WTC11 (cell line): ENCODE data around the gene PRKCZ. TPM values are rescaled to one million over a fixed set of nuclear protein-coding genes. Genes with fewer than 3 reads are reported as not detected.
A peak's percentile ranks its signal among the peaks of the same experiment; 100 is the strongest.

Source experiments
- ATAC-seq: fragments of 200-7000 bp; cut with Tn5 transposase; 2 replicates; pipeline ENCODE4 v1.10.0; 2021; ENCODE audit warnings: mild to moderate bottlenecking, moderate library complexity
- CTCF ChIA-PET: fragments of 300-600 bp; sonication (Branson Sonifier 250); formaldehyde crosslinking; loops from one replicate; lab custom pipeline; 2021; ENCODE audit warnings: antibody characterized with exemption; lab: Charles Lee
- POLR2A ChIA-PET: fragments of 350-600 bp; sonication (Branson Sonifier 250); formaldehyde crosslinking; loops from one replicate; lab custom pipeline; 2021; ENCODE audit warnings: antibody characterized with exemption; lab: Charles Lee
- DNase-seq: peaks from one replicate; pipeline ENCODE4 v3.0.0; 2021; ENCODE audit warnings: low spot score
- H3K27ac Mint-ChIP-seq: 2 replicates; pipeline ENCODE4 v1.8.0; 2021; ENCODE audit warnings: mixed read lengths
- H3K27me3 Mint-ChIP-seq: 2 replicates; pipeline ENCODE4 v1.8.0; 2021; ENCODE audit warnings: low read depth, mild to moderate bottlenecking, moderate library complexity, mixed read lengths
- H3K36me3 Mint-ChIP-seq: 2 replicates; pipeline ENCODE4 v1.8.0; 2021; ENCODE audit warnings: mixed read lengths
- H3K4me1 Mint-ChIP-seq: 2 replicates; pipeline ENCODE4 v1.8.0; 2022; ENCODE audit warnings: mixed read lengths
- H3K4me3 Mint-ChIP-seq: 2 replicates; pipeline ENCODE4 v1.8.0; 2021; ENCODE audit warnings: mild to moderate bottlenecking, moderate library complexity, mixed read lengths
- H3K9me3 Mint-ChIP-seq: 2 replicates; pipeline ENCODE4 v1.8.0; 2021; ENCODE audit warnings: mixed read lengths
- ARID4B ChIP-seq: sonication (generic); formaldehyde crosslinking; IDR thresholded peaks from 2 replicates; pipeline ENCODE4 v1.8.0; 2023; ENCODE audit warnings: missing genetic modification reagents, mild to moderate bottlenecking, borderline replicate concordance
- CBFB ChIP-seq: sonication (generic); formaldehyde crosslinking; IDR thresholded peaks from 2 replicates; pipeline ENCODE4 v1.8.1; 2022; ENCODE audit warnings: mild to moderate bottlenecking, low read depth, missing genetic modification reagents
- CDX4 ChIP-seq: fragments of 250-450 bp; sonication (Bioruptor Pico); IDR thresholded peaks from 2 replicates; pipeline ENCODE4 v1.9.0; 2021; ENCODE audit warnings: moderate library complexity, mild to moderate bottlenecking, inconsistent platforms, borderline replicate concordance
- E2F4 ChIP-seq: sonication (generic); formaldehyde crosslinking; IDR thresholded peaks from 2 replicates; pipeline ENCODE4 v1.8.1; 2022; ENCODE audit warnings: low read depth, mild to moderate bottlenecking, moderate library complexity, missing genetic modification reagents, borderline replicate concordance
- ELF4 ChIP-seq: sonication (generic); formaldehyde crosslinking; IDR thresholded peaks from 2 replicates; pipeline ENCODE4 v1.8.1; 2022; ENCODE audit warnings: low read depth, mild to moderate bottlenecking, moderate library complexity, missing genetic modification reagents
- FOXP1 ChIP-seq: sonication (generic); formaldehyde crosslinking; IDR thresholded peaks from 2 replicates; pipeline ENCODE4 v1.8.0; 2022; ENCODE audit warnings: missing genetic modification reagents, mild to moderate bottlenecking, moderate library complexity, borderline replicate concordance
- HMGA2 ChIP-seq: fragments of 250-450 bp; sonication (Bioruptor Pico); IDR thresholded peaks from 2 replicates; pipeline ENCODE4 v1.4.0; 2021; ENCODE audit warnings: mild to moderate bottlenecking, moderate library complexity
- MLX ChIP-seq: sonication (generic); formaldehyde crosslinking; IDR thresholded peaks from 2 replicates; pipeline ENCODE4 v1.8.1; 2023; ENCODE audit warnings: mild to moderate bottlenecking, missing genetic modification reagents, moderate library complexity
- MYBL2 ChIP-seq: sonication (generic); formaldehyde crosslinking; IDR thresholded peaks from 2 replicates; pipeline ENCODE4 v1.8.1; 2023; ENCODE audit warnings: mild to moderate bottlenecking, moderate library complexity, missing genetic modification reagents
- NFE2L1 ChIP-seq: sonication (generic); formaldehyde crosslinking; IDR thresholded peaks from 2 replicates; pipeline ENCODE4 v1.8.1; 2023; ENCODE audit warnings: missing genetic modification reagents
- NR2C2 ChIP-seq: sonication (generic); formaldehyde crosslinking; IDR thresholded peaks from 2 replicates; pipeline ENCODE4 v1.8.0; 2022; ENCODE audit warnings: mild to moderate bottlenecking, missing genetic modification reagents
- NR3C1 ChIP-seq: sonication (generic); formaldehyde crosslinking; conservative IDR thresholded peaks from 2 replicates; pipeline ENCODE4 v1.8.1; 2023; ENCODE audit warnings: low read depth, mild to moderate bottlenecking, missing genetic modification reagents
- PRRX2 ChIP-seq: fragments of 250-450 bp; sonication (Bioruptor Pico); IDR thresholded peaks from 2 replicates; pipeline ENCODE4 v1.8.0; 2021; ENCODE audit warnings: mild to moderate bottlenecking
- RELA ChIP-seq: sonication (generic); formaldehyde crosslinking; IDR thresholded peaks from 2 replicates; pipeline ENCODE4 v1.8.1; 2022; ENCODE audit warnings: missing genetic modification reagents, mild to moderate bottlenecking, borderline replicate concordance
- SMAD3 ChIP-seq: sonication (generic); formaldehyde crosslinking; IDR thresholded peaks from 2 replicates; pipeline ENCODE4 v1.8.0; 2022; ENCODE audit warnings: missing genetic modification reagents, mild to moderate bottlenecking, borderline replicate concordance
- TCF7 ChIP-seq: sonication (generic); formaldehyde crosslinking; IDR thresholded peaks from 2 replicates; pipeline ENCODE4 v1.8.0; 2022; ENCODE audit warnings: mild to moderate bottlenecking, low read depth, missing genetic modification reagents, moderate library complexity
- USF2 ChIP-seq: sonication (generic); formaldehyde crosslinking; IDR thresholded peaks from 2 replicates; pipeline ENCODE4 v1.8.1; 2023; ENCODE audit warnings: mild to moderate bottlenecking, missing genetic modification reagents, moderate library complexity
- ZNF232 ChIP-seq: sonication (generic); formaldehyde crosslinking; IDR thresholded peaks from 2 replicates; pipeline ENCODE4 v1.8.0; 2022; ENCODE audit warnings: mild to moderate bottlenecking, missing genetic modification reagents
- ZNF263 ChIP-seq: sonication (generic); formaldehyde crosslinking; IDR thresholded peaks from 2 replicates; pipeline ENCODE4 v1.8.1; 2022; ENCODE audit warnings: low read depth, mild to moderate bottlenecking, moderate library complexity, missing genetic modification reagents
- ZNF317 ChIP-seq: sonication (generic); formaldehyde crosslinking; IDR thresholded peaks from 2 replicates; pipeline ENCODE4 v1.8.1; 2023; ENCODE audit warnings: low read depth, mild to moderate bottlenecking, moderate library complexity, missing genetic modification reagents, borderline replicate concordance
- total RNA-seq: library from RNA; stranded (reverse); gene quantifications from 3 replicates; pipeline ENCODE4 v1.2.3, GENCODE V29; 2021
- TF ChIP-seq, protein P1 (sequence below): sonication (generic); formaldehyde crosslinking; IDR thresholded peaks from 2 replicates; pipeline ENCODE4 v1.8.1; 2022; ENCODE audit warnings: mild to moderate bottlenecking, moderate library complexity, missing genetic modification reagents
- TF ChIP-seq, protein P2 (sequence below): sonication (generic); formaldehyde crosslinking; IDR thresholded peaks from 2 replicates; pipeline ENCODE4 v1.8.1; 2023; ENCODE audit warnings: mild to moderate bottlenecking, missing genetic modification reagents

Gene PRKCZ
- total RNA-seq, 1 experiment from 2014 or later, result 52.5 TPM

- no peaks in the 10 kb centered on the region for H3K27me3 Mint-ChIP-seq
- H3K36me3 Mint-ChIP-seq, result peaks cover 36% of the 10 kb centered on the region
- TF ChIP-seq NR3C1 (CRISPR knock-in tag) (no peak), HMGA2 (CRISPR knock-in tag) (no peak), CDX4 (CRISPR knock-in tag) (no peak), SMAD3 (no peak), ELF4 (CRISPR knock-in tag) (no peak), MYBL2 (no peak)
- ChIA-PET CTCF (interaction anchor here (1.4 to 1.7 kb wide), 3 partner anchors 17 to 224 kb away, joined by 4 to 10 read pairs (median 5); no protein-coding TSS in a partner anchor), POLR2A (no interaction called here)
- DNase-seq (no peak), ATAC-seq (no peak)
- H3K27ac Mint-ChIP-seq, result no peak overlapping the region
- no peaks in the 10 kb centered on the region for H3K4me1 Mint-ChIP-seq
- H3K9me3 Mint-ChIP-seq, result peaks cover 10% of the 10 kb centered on the region
- H3K4me3 Mint-ChIP-seq, result no peak overlapping the region
Measured at GRCh38 chr1:2156866-2157265, 106.7 kb downstream of the PRKCZ start.

- no peaks in the 10 kb centered on the region for H3K4me1 Mint-ChIP-seq
- no peaks in the 10 kb centered on the region for H3K27me3 Mint-ChIP-seq
- peaks cover 10% of the 10 kb centered on the region for H3K9me3 Mint-ChIP-seq
- ATAC-seq (no peak), DNase-seq (no peak)
- H3K36me3 Mint-ChIP-seq, result peaks cover 34% of the 10 kb centered on the region
- H3K27ac Mint-ChIP-seq, result peak overlapping the region; percentile 92; the same call in 1 of the 2 replicates
- POLR2A ChIA-PET, result no interaction called here
- CTCF ChIA-PET, result interaction anchor here (1.0 to 1.7 kb wide), 3 partner anchors 17 to 249 kb away, joined by 4 to 10 read pairs (median 5); no protein-coding TSS in a partner anchor
- TF ChIP-seq PRRX2 (CRISPR knock-in tag) (no peak), ARID4B (no peak)
- no peak overlapping the region for H3K4me3 Mint-ChIP-seq
Measured at GRCh38 chr1:2157856-2158255, 107.6 kb downstream of the PRKCZ start.

GRCh38 chr1:2158272-2158671 lies 108.1 kb downstream of the PRKCZ start:
- no peaks in the 10 kb centered on the region for H3K27me3 Mint-ChIP-seq
- ATAC-seq, result no peak
- H3K4me3 Mint-ChIP-seq, result no peak overlapping the region
- ChIA-PET CTCF (interaction anchor here (1.0 to 1.7 kb wide), 2 partner anchors 16 to 248 kb away, joined by 4 to 10 read pairs; no protein-coding TSS in a partner anchor), POLR2A (no interaction called here)
- DNase-seq, result no peak
- peaks cover 37% of the 10 kb centered on the region for H3K36me3 Mint-ChIP-seq
- peak overlapping the region; percentile 92; the same call in 1 of the 2 replicates for H3K27ac Mint-ChIP-seq
- peaks cover 10% of the 10 kb centered on the region for H3K9me3 Mint-ChIP-seq
- no peaks in the 10 kb centered on the region for H3K4me1 Mint-ChIP-seq
- TF ChIP-seq ZNF263 (CRISPR knock-in tag), result no peak
- TF ChIP-seq HMGA2 (CRISPR knock-in tag), result no peak
- TF ChIP-seq USF2 (CRISPR knock-in tag), result no peak
- TF ChIP-seq RELA (CRISPR knock-in tag), result no peak
- no peak for TF ChIP-seq TCF7 (CRISPR knock-in tag)
- TF ChIP-seq CBFB (CRISPR knock-in tag), result no peak
- no peak for TF ChIP-seq MLX
- TF ChIP-seq, protein P1, sequence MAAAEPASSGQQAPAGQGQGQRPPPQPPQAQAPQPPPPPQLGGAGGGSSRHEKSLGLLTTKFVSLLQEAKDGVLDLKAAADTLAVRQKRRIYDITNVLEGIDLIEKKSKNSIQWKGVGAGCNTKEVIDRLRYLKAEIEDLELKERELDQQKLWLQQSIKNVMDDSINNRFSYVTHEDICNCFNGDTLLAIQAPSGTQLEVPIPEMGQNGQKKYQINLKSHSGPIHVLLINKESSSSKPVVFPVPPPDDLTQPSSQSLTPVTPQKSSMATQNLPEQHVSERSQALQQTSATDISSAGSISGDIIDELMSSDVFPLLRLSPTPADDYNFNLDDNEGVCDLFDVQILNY, result no peak
- TF ChIP-seq, protein P2, sequence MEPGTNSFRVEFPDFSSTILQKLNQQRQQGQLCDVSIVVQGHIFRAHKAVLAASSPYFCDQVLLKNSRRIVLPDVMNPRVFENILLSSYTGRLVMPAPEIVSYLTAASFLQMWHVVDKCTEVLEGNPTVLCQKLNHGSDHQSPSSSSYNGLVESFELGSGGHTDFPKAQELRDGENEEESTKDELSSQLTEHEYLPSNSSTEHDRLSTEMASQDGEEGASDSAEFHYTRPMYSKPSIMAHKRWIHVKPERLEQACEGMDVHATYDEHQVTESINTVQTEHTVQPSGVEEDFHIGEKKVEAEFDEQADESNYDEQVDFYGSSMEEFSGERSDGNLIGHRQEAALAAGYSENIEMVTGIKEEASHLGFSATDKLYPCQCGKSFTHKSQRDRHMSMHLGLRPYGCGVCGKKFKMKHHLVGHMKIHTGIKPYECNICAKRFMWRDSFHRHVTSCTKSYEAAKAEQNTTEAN (CRISPR knock-in tag), result no peak
- TF ChIP-seq ZNF317, result no peak
- no peak for TF ChIP-seq ZNF232 (CRISPR knock-in tag)
- no peak for TF ChIP-seq NR2C2
- no peak for TF ChIP-seq E2F4
- TF ChIP-seq NFE2L1 (CRISPR knock-in tag), result no peak
- TF ChIP-seq FOXP1 (CRISPR knock-in tag), result no peak
